Measurements from ENCODE around the gene IL32.

The IL32 gene

GRCh38 chr16:3036726-3037315 is 28.6 kb upstream of the IL32 start, which contains the start of gene BICDL2:
Gene BICDL2, minus strand, starts transcription at chr16:3036944. Its CDS starts 1,448 bp downstream, at chr16:3035496.
- TF ChIP-seq, protein P1, sequence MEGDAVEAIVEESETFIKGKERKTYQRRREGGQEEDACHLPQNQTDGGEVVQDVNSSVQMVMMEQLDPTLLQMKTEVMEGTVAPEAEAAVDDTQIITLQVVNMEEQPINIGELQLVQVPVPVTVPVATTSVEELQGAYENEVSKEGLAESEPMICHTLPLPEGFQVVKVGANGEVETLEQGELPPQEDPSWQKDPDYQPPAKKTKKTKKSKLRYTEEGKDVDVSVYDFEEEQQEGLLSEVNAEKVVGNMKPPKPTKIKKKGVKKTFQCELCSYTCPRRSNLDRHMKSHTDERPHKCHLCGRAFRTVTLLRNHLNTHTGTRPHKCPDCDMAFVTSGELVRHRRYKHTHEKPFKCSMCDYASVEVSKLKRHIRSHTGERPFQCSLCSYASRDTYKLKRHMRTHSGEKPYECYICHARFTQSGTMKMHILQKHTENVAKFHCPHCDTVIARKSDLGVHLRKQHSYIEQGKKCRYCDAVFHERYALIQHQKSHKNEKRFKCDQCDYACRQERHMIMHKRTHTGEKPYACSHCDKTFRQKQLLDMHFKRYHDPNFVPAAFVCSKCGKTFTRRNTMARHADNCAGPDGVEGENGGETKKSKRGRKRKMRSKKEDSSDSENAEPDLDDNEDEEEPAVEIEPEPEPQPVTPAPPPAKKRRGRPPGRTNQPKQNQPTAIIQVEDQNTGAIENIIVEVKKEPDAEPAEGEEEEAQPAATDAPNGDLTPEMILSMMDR (IDR thresholded peaks at IDR 0.05; ENCODE audit: control insufficient read depth, insufficient read depth, low read depth, low read length, missing control alignments), result no peak
- H3K4me3 ChIP-seq (ENCODE audit: control insufficient read depth, low read depth, low read length), result no peak within 1 kb of the TSS
- DNase-seq (ENCODE audit: low read depth), result no peak

GRCh38 chr16:3038256-3038655 is 27.2 kb upstream of the IL32 start:
- TF ChIP-seq, protein P1 (IDR thresholded peaks at IDR 0.05; ENCODE audit: control insufficient read depth, insufficient read depth, low read depth, low read length, missing control alignments), result no peak
- H3K4me3 ChIP-seq (ENCODE audit: control insufficient read depth, low read depth, low read length), result no peak overlapping the region
- no peak for DNase-seq (ENCODE audit: low read depth)

DNA sequence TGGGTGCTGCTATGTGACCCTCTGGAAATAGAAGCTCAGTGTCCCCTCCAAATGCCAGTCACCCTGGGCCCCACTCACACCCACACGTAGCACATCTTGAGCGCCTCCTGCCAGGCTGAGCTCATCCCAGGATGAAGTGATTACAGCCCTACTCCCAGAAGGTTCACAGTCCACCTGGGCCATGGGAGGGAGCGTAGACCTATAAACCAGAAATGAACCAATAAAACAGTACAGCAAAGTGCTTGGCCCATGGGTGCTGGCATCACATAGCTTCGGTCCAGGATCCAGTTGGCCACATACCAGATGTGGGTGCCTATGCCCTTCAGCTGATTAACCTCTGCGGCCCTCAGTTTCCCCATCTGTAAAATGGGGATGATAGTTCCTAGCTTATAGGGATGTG is 26.5 kb upstream of the IL32 start:
- TF ChIP-seq, protein P1 (IDR thresholded peaks at IDR 0.05; ENCODE audit: control insufficient read depth, insufficient read depth, low read depth, low read length, missing control alignments), result no peak
- no peak for DNase-seq (ENCODE audit: low read depth)
- no peak overlapping the region for H3K4me3 ChIP-seq (ENCODE audit: control insufficient read depth, low read depth, low read length)

GRCh38 chr16:3042376-3042775 is 23.1 kb upstream of the IL32 start:
- H3K4me3 ChIP-seq (ENCODE audit: control insufficient read depth, low read depth, low read length), result no peak overlapping the region
- DNase-seq (ENCODE audit: low read depth), result no peak
- TF ChIP-seq, protein P1 (IDR thresholded peaks at IDR 0.05; ENCODE audit: control insufficient read depth, insufficient read depth, low read depth, low read length, missing control alignments), result no peak

GRCh38 chr16:3044708-3045107 is 20.7 kb upstream of the IL32 start:
- TF ChIP-seq, protein P1 (IDR thresholded peaks at IDR 0.05; ENCODE audit: control insufficient read depth, insufficient read depth, low read depth, low read length, missing control alignments), result no peak
- DNase-seq (ENCODE audit: low read depth), result no peak
- no peak overlapping the region for H3K4me3 ChIP-seq (ENCODE audit: control insufficient read depth, low read depth, low read length)

GRCh38 chr16:3045758-3046640 is 19.4 kb upstream of the IL32 start, which contains the start of gene MMP25:
Gene MMP25, plus strand, starts transcription at chr16:3046561. Its CDS starts 357 bp downstream, at chr16:3046918.
- TF ChIP-seq, protein P1 (IDR thresholded peaks at IDR 0.05; ENCODE audit: control insufficient read depth, insufficient read depth, low read depth, low read length, missing control alignments), result no peak
- DNase-seq (ENCODE audit: low read depth), result no peak
- H3K4me3 ChIP-seq (ENCODE audit: control insufficient read depth, low read depth, low read length), result peak within 1 kb of the TSS; percentile 50

All from AG09309 (cell line).